GM10847 (cell line): Measurements from ENCODE around the gene CRYM.

Experiments used
- POLR2A ChIP-seq: IDR thresholded peaks from 2 replicates; pipeline ENCODE4 v1.6.1; 2011; ENCODE audit not compliant: insufficient read length; ENCODE audit errors: extremely low read depth

The CRYM gene

DNA sequence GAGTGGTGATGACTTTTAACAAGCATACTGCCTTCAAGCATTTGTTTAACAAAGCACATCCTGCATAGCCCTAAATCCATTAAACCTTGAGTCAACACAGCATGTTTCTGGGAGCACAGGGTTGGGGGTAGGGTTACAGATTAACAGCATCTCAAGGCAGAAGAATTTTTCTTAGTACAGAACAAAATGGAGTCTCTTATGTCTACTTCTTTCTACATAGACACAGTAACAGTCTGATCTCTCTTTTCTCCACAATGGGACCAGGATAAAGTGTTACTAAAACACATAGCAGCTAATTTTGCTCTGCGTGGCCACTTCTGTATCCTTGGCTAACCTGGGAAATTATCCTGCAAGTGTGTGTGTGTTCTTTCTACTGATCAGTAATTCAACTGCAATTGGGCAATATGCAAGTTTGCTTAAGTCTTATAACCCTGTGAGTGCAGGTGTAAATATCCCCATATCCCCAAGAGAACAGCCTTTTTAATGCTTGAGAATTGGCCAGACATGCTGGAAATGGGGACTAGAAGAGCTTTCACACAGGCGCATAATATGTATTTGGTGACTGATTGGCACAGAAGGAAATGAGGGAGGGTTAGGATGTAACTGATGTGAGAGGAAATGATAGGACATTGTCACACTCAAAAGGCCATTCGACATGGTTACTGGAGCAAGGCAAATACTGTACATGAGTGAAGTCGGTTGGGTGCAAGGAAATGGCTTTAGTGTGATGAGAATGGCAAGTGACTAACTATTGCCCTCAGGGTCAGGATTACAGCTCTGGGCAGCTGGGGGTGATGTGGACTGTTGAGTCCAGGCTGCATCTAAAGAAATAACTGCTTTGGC lies 55.4 kb downstream of the CRYM start:
- TF ChIP-seq POLR2A = no peak

DNA sequence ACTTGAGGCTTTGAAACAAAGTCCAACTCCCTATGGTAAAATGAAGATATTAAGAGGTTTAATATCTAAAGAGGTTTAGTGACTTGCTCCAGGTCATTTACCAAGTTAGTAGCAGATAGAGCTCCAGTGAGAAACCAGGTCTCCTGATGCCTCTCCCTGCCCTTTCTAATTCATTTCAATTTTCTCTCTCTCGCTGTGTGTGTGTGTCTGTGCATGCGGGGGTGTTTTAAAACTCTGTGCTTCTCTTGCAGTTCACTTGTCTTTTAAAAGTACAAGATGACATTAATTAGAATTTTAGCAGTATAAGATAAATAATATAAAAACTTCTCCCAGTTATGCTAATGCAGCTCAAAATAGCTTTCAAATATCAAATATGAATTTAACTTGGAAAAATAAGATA lies 58.5 kb downstream of the CRYM start:
- TF ChIP-seq POLR2A = no peak

DNA sequence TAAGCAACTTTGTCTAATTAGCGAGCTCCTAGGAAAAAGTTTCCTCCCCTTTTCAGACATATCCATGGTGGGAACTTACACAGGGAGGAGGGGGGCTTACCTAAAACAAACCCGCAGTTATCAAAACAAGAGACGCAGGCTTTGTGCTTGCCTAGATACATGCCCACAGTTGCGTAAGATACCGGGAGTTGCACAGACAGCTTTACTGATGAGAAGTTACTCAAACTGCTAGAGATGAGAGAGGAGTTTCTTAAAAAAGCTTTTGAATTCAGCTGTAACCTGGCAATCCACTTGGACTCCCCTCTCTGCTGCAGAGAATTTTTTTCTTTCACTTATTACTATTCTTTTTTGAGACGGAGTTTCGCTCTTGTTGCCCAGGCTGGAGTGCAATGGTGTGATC lies 59.9 kb downstream of the CRYM start:
- TF ChIP-seq POLR2A = no peak

DNA sequence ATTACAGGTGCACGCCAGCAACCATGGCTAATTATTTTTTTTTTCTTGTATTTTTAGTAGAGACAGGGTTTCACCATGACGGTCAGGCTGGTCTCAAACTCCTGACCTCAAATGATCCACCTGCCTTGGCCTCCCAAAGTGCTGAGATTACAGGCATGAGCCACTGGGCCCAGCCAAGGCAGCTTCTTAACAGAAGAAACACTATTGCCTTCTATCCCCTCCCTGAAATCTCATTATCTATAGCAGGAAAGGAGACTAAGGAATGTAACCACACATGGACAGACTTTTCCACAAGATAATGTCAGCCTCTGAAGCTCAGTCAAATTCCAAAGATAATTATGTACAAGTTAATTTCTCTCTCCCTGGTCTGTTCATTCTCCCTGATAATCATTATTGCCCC lies 61.0 kb downstream of the CRYM start:
- no peak for TF ChIP-seq POLR2A

DNA sequence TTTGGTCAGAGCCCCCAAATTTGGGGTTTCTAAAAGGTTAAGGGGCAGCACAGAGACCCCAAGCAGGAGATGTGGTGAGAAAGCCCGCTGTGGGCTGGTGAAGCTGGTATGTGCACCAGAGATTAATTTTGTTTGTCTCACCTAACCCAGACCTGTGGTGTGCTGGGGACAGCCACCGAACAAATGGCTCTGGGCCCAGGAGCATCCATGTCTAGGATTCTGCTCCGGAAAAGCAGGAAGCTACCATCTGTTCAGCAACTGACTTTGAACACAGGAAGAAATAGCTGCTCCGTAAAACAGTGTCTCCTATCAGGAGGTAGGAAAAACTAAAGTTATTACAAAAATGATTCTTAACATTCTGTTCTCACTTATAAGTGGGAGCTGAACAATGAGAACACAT lies 64.0 kb downstream of the CRYM start:
- no peak for TF ChIP-seq POLR2A

DNA sequence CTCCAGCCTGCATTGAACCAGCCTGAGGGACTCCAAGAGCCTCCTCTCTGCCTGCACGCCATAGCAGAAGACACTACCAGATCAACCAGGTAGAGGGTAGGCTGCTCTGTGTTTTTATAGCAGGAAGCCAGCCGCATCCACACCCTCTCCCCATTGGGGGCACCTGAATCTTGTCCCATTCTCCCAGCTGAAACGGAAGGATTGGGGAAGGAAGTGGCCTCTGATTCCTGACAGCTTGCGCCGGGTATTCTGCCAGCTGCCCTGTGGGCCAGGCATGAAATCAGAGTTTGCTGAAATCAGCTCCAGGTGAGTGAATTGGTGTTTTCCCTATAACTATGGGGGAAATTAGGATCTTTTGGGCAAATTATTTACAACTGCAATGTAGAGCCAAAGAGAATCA lies 66.6 kb downstream of the CRYM start, which contains the start of gene ZP2:
Gene ZP2 (minus strand): TSS at position 89 of the 400 bp plus-strand sequence. CDS start 27 bp downstream, at position 62.
- no peak for TF ChIP-seq POLR2A
